CD4-positive, alpha-beta T cell treated with Interleukin-2 at 100 ng/mL for 4 hours (primary cell): ENCODE results near the gene MYO5B.

Source experiments
- DNase-seq: peaks from one replicate; pipeline ENCODE4 v3.0.0-alpha.2; 2020; ENCODE audit warnings: low spot score

Gene MYO5B

GRCh38 chr18:50144540-50144939, 50.4 kb downstream of the MYO5B start:
- DNase-seq: no peak

- no peak for DNase-seq
Measured at GRCh38 chr18:50143886-50144285, 51.1 kb downstream of the MYO5B start.

GRCh38 chr18:50143294-50143693, 51.7 kb downstream of the MYO5B start:
- DNase-seq: no peak

- DNase-seq: no peak
Measured at GRCh38 chr18:50142441-50143120, 52.4 kb downstream of the MYO5B start.

GRCh38 chr18:50138181-50139064, 56.5 kb downstream of the MYO5B start:
- DNase-seq: no peak

- DNase-seq: no peak
Measured at GRCh38 chr18:50135903-50136302, 59.0 kb downstream of the MYO5B start.

- DNase-seq: no peak
Measured at GRCh38 chr18:50133526-50133925, 61.4 kb downstream of the MYO5B start.

GRCh38 chr18:50131591-50131990, 63.4 kb downstream of the MYO5B start:
- DNase-seq: no peak

- DNase-seq: no peak
Measured at GRCh38 chr18:50128506-50129271, 66.3 kb downstream of the MYO5B start.

GRCh38 chr18:50127516-50128210, 67.3 kb downstream of the MYO5B start:
- no peak for DNase-seq

GRCh38 chr18:50126471-50126870, 68.5 kb downstream of the MYO5B start:
- DNase-seq: no peak

- no peak for DNase-seq
Measured at GRCh38 chr18:50125456-50125855, 69.5 kb downstream of the MYO5B start.

- no peak for DNase-seq
Measured at GRCh38 chr18:50119296-50119695, 75.7 kb downstream of the MYO5B start.

- DNase-seq: no peak
Measured at GRCh38 chr18:50117863-50118262, 77.1 kb downstream of the MYO5B start.

- DNase-seq: no peak
Measured at GRCh38 chr18:50115095-50115494, 79.9 kb downstream of the MYO5B start.

GRCh38 chr18:50114448-50114847, 80.5 kb downstream of the MYO5B start:
- no peak for DNase-seq

- no peak for DNase-seq
Measured at GRCh38 chr18:50113726-50114125, 81.2 kb downstream of the MYO5B start.

- no peak for DNase-seq
Measured at GRCh38 chr18:50111398-50111797, 83.5 kb downstream of the MYO5B start.

- DNase-seq: no peak
Measured at GRCh38 chr18:50107468-50107977, 87.4 kb downstream of the MYO5B start.

GRCh38 chr18:50105027-50105426, 89.9 kb downstream of the MYO5B start:
- no peak for DNase-seq

GRCh38 chr18:50104421-50104820, 90.5 kb downstream of the MYO5B start:
- DNase-seq: no peak
